DOHH2 (cell line): ENCODE measurements around the gene PLCB2.

ENCODE experiments used
- H3F3A ChIP-seq: fragments of 200-600 bp; sonication (generic), shearing (Covaris generic); 2 replicates; pipeline ENCODE4 v1.6.0; 2016; ENCODE audit warnings: antibody characterized with exemption, mild to moderate bottlenecking; ENCODE audit not compliant: control insufficient read depth, insufficient read depth
- H3K27ac ChIP-seq: fragments of 200-600 bp; sonication (generic); 2 replicates; pipeline ENCODE4 v1.5.1; 2014; ENCODE audit warnings: low read depth, mild to moderate bottlenecking, low read length, moderate library complexity
- H3K27me3 ChIP-seq: fragments of 200-600 bp; sonication (generic); 2 replicates; pipeline ENCODE4 v1.6.1; 2014; ENCODE audit warnings: mild to moderate bottlenecking, low read length, mixed read lengths; ENCODE audit not compliant: control insufficient read depth
- H3K36me3 ChIP-seq: fragments of 200-600 bp; sonication (generic); 2 replicates; pipeline ENCODE4 v1.6.1; 2014; ENCODE audit warnings: mild to moderate bottlenecking, low read length, moderate library complexity, mixed read lengths; ENCODE audit not compliant: control insufficient read depth
- H3K4me1 ChIP-seq: fragments of 200-600 bp; sonication (generic); 2 replicates; pipeline ENCODE4 v1.6.1; 2014; ENCODE audit warnings: mild to moderate bottlenecking, low read length, mixed read lengths; ENCODE audit not compliant: control insufficient read depth
- H3K4me2 ChIP-seq: fragments of 200-600 bp; sonication (generic); 2 replicates; pipeline ENCODE4 v1.6.0; 2014; ENCODE audit warnings: mild to moderate bottlenecking, low read length, moderate library complexity
- H3K4me3 ChIP-seq: fragments of 200-600 bp; sonication (generic); 2 replicates; pipeline ENCODE4 v1.5.1; 2014; ENCODE audit warnings: mild to moderate bottlenecking, low read length, mixed read lengths
- H3K79me2 ChIP-seq: fragments of 200-600 bp; sonication (generic); 2 replicates; pipeline ENCODE4 v1.6.1; 2014; ENCODE audit warnings: mild to moderate bottlenecking, low read length, mixed read lengths; ENCODE audit not compliant: control insufficient read depth
- H3K9me2 ChIP-seq: fragments of 200-600 bp; sonication (generic); replicated peaks from 2 replicates; pipeline ENCODE4 v1.6.1; 2014; ENCODE audit warnings: mild to moderate bottlenecking, low read length, mixed read lengths; ENCODE audit not compliant: control insufficient read depth
- H3K9me3 ChIP-seq: fragments of 200-600 bp; sonication (generic); 2 replicates; pipeline ENCODE4 v1.6.1; 2014; ENCODE audit warnings: antibody characterized with exemption, low read length, mixed read lengths; ENCODE audit not compliant: control insufficient read depth, insufficient read depth
- H4K20me1 ChIP-seq: fragments of 200-600 bp; sonication (generic); 2 replicates; pipeline ENCODE4 v1.6.0; 2014; ENCODE audit warnings: low read depth, mild to moderate bottlenecking, antibody characterized with exemption, low read length, moderate library complexity; ENCODE audit not compliant: control insufficient read depth, insufficient read depth
- EZH2phosphoT487 ChIP-seq: fragments of 200-600 bp; sonication (generic); IDR thresholded peaks from 2 replicates; pipeline ENCODE4 v1.6.1; 2017; ENCODE audit warnings: borderline replicate concordance, mild to moderate bottlenecking, antibody characterized with exemption, low read length, moderate library complexity, mixed read lengths
- TF ChIP-seq, protein P1 (sequence below): fragments of 200-600 bp; sonication (generic); IDR thresholded peaks from one replicate; pipeline ENCODE4 v1.5.1; 2014; ENCODE audit warnings: antibody characterized with exemption, mild to moderate bottlenecking, low read depth, low read length; ENCODE audit not compliant: poor library complexity, severe bottlenecking

Gene PLCB2

DNA sequence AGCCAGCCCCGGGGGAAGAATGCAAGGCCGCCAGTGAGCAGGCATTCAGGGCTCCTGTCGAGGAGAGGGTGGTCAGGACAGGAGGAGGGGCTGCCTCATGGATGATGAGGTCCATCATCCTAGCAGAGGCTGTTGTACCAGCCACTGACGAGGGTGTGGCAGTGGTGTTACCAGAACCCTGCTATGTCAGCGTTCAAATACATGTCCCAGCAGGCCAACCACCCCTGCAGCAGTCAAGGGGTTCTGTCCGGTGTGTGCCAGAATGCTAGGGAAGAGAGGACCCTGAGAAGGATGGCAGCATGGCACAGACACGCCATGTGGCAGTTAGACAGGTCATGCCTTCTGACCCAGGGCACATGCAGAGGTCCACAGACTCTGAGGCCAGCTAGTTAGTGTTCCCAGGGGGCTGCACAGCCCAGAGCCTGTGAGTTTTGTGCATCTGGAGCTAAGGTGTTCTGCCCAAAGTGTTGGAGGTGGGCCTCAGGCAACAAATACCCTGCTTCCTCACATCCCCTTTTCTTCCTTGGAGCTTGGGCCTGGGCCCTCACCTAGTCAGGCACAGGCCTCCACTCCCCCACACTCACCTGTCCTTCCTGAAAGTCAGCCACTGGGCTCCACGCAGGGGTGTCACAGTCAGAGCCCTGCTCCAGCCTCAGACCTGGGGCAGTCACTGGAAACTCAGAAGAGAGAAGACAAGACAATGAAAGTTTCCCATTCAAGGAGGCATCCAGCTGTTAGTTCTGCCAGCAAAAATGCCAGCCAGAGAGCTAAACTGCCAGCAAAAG, 61.0 kb downstream of the PLCB2 start:
- TF ChIP-seq EZH2phosphoT487, result no peak
- TF ChIP-seq, protein P1, sequence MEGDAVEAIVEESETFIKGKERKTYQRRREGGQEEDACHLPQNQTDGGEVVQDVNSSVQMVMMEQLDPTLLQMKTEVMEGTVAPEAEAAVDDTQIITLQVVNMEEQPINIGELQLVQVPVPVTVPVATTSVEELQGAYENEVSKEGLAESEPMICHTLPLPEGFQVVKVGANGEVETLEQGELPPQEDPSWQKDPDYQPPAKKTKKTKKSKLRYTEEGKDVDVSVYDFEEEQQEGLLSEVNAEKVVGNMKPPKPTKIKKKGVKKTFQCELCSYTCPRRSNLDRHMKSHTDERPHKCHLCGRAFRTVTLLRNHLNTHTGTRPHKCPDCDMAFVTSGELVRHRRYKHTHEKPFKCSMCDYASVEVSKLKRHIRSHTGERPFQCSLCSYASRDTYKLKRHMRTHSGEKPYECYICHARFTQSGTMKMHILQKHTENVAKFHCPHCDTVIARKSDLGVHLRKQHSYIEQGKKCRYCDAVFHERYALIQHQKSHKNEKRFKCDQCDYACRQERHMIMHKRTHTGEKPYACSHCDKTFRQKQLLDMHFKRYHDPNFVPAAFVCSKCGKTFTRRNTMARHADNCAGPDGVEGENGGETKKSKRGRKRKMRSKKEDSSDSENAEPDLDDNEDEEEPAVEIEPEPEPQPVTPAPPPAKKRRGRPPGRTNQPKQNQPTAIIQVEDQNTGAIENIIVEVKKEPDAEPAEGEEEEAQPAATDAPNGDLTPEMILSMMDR, result no peak
- no peak overlapping the region for H3K4me2 ChIP-seq

DNA sequence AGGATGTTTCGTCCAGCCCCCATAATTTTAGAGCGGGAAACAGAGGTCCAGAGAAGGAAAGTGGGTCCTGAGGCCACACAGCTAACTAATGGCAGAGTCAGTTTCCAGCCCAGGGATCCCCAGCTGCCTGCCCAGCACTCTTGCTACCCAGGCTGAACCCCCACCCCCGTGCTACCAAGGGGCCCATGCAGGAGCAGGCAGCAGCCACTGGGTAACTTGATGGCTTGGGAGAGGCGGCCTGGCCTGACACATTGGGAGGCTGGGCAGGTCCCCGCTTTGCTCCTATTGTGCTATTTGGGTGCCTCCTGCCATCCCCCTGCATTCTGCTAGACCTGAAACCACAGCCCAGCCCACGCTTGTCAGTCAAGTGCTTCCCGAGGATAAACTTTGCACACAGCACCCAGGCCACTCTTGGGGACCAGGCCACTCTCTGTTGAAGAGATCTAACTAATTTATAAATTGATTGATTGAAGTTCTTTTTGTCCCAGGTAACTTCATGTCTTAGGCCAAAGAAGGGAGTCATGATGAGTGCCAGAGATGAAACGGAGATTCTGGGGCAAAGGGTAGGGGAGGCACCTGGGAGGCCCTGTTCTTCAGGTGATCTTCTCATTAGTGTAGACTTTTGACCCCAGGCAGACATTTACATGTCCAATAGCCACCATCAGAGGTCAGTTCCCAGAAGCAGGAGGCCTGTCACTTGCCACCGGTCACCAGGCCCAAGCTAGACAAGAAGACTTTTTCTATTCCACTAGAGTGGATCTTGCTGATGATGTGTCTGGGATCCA, 61.9 kb downstream of the PLCB2 start:
- Histone ChIP-seq H3K9me2 (no peaks in the 10 kb centered on the region), H3K4me2 (no peak overlapping the region), H3K36me3 (no peaks in the 10 kb centered on the region), H3F3A (no peaks in the 10 kb centered on the region), H4K20me1 (no peaks in the 10 kb centered on the region), H3K9me3 (no peaks in the 10 kb centered on the region), H3K79me2 (no peaks in the 10 kb centered on the region), H3K4me1 (no peaks in the 10 kb centered on the region), H3K27ac (no peak overlapping the region), H3K27me3 (peaks cover 4% of the 10 kb centered on the region; the same call in 1 of the 2 replicates), H3K4me3 (no peak overlapping the region)
- TF ChIP-seq EZH2phosphoT487, result no peak
- TF ChIP-seq, protein P1, result no peak

More for the DNA sequence above, 61.0 kb downstream of the PLCB2 start:
- Histone ChIP-seq H3F3A (no peaks in the 10 kb centered on the region), H3K4me3 (no peak overlapping the region), H3K27me3 (peaks cover 10% of the 10 kb centered on the region; the same call in 1 of the 2 replicates), H3K79me2 (no peaks in the 10 kb centered on the region), H3K36me3 (no peaks in the 10 kb centered on the region), H3K9me2 (no peaks in the 10 kb centered on the region), H3K4me1 (no peaks in the 10 kb centered on the region), H3K27ac (no peak overlapping the region), H3K9me3 (no peaks in the 10 kb centered on the region), H4K20me1 (no peaks in the 10 kb centered on the region)

- TF ChIP-seq, protein P1, result no peak
- TF ChIP-seq EZH2phosphoT487, result no peak
- H3K79me2 ChIP-seq, result no peaks in the 10 kb centered on the region
- H3K4me2 ChIP-seq, result no peak overlapping the region
- no peaks in the 10 kb centered on the region for H3K9me3 ChIP-seq
- H3K9me2 ChIP-seq, result no peaks in the 10 kb centered on the region
- H3K36me3 ChIP-seq, result no peaks in the 10 kb centered on the region
- no peaks in the 10 kb centered on the region for H3K4me1 ChIP-seq
- no peaks in the 10 kb centered on the region for H4K20me1 ChIP-seq
- H3K27ac ChIP-seq, result no peak overlapping the region
- H3F3A ChIP-seq, result no peaks in the 10 kb centered on the region
- H3K4me3 ChIP-seq, result no peak overlapping the region
- H3K27me3 ChIP-seq, result peaks cover 4% of the 10 kb centered on the region; the same call in 1 of the 2 replicates
Measured at GRCh38 chr15:40244961-40245523, 62.7 kb downstream of the PLCB2 start.
